Panc1 (cell line): ENCODE results near the gene BDH1. TPM values are rescaled to one million over a fixed set of nuclear protein-coding genes. Genes with fewer than 3 reads are reported as not detected.

Experiments
- ATAC-seq: fragments of 200-7000 bp; cut with Tn5 transposase; 2 replicates; pipeline ENCODE4 v1.9.1; 2020; ENCODE audit warnings: mild to moderate bottlenecking, moderate library complexity
- BruUV-seq: library from RNA; stranded (reverse); fragments of 400-500 nt; replicated peaks from 2 replicates; lab custom pipeline; 2021; lab: Mats Ljungman, UMichigan
- CTCF ChIA-PET: fragments of 300-600 bp; sonication (Branson Sonifier 250); formaldehyde crosslinking; loops from one replicate; lab custom pipeline; 2022; ENCODE audit warnings: antibody characterized with exemption; lab: Charles Lee
- POLR2A ChIA-PET: fragments of 300-600 bp; sonication (Branson Sonifier 250); formaldehyde crosslinking; loops from one replicate; lab custom pipeline; 2022; ENCODE audit warnings: antibody characterized with exemption; lab: Charles Lee
- DNase-seq: peaks from one replicate; pipeline ENCODE4 v3.0.0-alpha.2; 2010; ENCODE audit warnings: low read depth, low spot score
- H3K27ac ChIP-seq: 2 replicates; pipeline ENCODE4 v1.5.1; 2011; ENCODE audit warnings: mild to moderate bottlenecking, low read length, inconsistent platforms
- H3K27me3 ChIP-seq: fragments of 200-500 bp; sonication (Bioruptor generic); 2 replicates; pipeline ENCODE4 v1.6.0; 2014; ENCODE audit warnings: low read length, inconsistent platforms; ENCODE audit not compliant: control insufficient read depth, insufficient read depth
- H3K36me3 ChIP-seq: fragments of 200-500 bp; sonication (Bioruptor generic); 2 replicates; pipeline ENCODE4 v1.5.1; 2014; ENCODE audit warnings: inconsistent platforms, mild to moderate bottlenecking, low read length, moderate library complexity; ENCODE audit not compliant: control insufficient read depth, insufficient read depth
- H3K4me1 ChIP-seq: 2 replicates; pipeline ENCODE4 v1.5.1; 2011; ENCODE audit warnings: inconsistent platforms, mild to moderate bottlenecking, low read length, moderate library complexity; ENCODE audit not compliant: control insufficient read depth, insufficient read depth
- H3K4me3 ChIP-seq, 2 experiments: 2 replicates each; pipeline ENCODE4 v1.5.1; 2011 to 2012; ENCODE audit warnings: low read depth in 2 of 2, low read length in 2 of 2, mild to moderate bottlenecking in 2 of 2, inconsistent platforms in 1 of 2, moderate library complexity in 1 of 2
- H3K9me3 ChIP-seq: fragments of 200-500 bp; sonication (Bioruptor generic); 2 replicates; pipeline ENCODE4 v1.5.1; 2014; ENCODE audit warnings: low read depth, mild to moderate bottlenecking, inconsistent platforms, low read length, moderate library complexity; ENCODE audit not compliant: control insufficient read depth, insufficient read depth
- POLR2AphosphoS5 ChIP-seq: IDR thresholded peaks from 2 replicates; pipeline ENCODE4 v1.6.1; 2012; ENCODE audit warnings: mild to moderate bottlenecking, low read depth, low read length, moderate library complexity
- SIN3A ChIP-seq: IDR thresholded peaks from 2 replicates; pipeline ENCODE4 v1.6.1; 2012; ENCODE audit warnings: low read depth, mild to moderate bottlenecking, low read length, moderate library complexity, borderline replicate concordance; ENCODE audit not compliant: insufficient read depth
- TCF7L2 ChIP-seq: IDR thresholded peaks from 2 replicates; pipeline ENCODE4 v1.6.1; 2011; ENCODE audit warnings: mild to moderate bottlenecking, low read depth, low read length, inconsistent platforms
- in situ Hi-C: cut with HindIII; loops from 2 replicates; pipeline ENCODE4 v1.10.0; 2016; ENCODE audit warnings: low sequenced_read_pairs, low pct_unique_long_range_greater_than_20kb
- intact Hi-C: fragments of 100-400 bp; cut with micrococcal nuclease; formaldehyde crosslinking; loops from one replicate; pipeline ENCODE4 v1.10.0; 2022; ENCODE audit not compliant: unreplicated experiment
- total RNA-seq: library from RNA; stranded (reverse); gene quantifications from one replicate; pipeline ENCODE4 v1.2.1, GENCODE V29; 2021; ENCODE audit not compliant: unreplicated experiment
- TF ChIP-seq, protein P1 (sequence below), 2 experiments: IDR thresholded peaks; 2 replicates each; pipeline ENCODE4 v1.6.1; 2011 to 2012; ENCODE audit warnings: low read depth in 2 of 2, control low read depth in 1 of 2, low read length in 1 of 2, mild to moderate bottlenecking in 1 of 2, moderate library complexity in 1 of 2; ENCODE audit not compliant: insufficient read depth in 1 of 2
- TF ChIP-seq, protein P2 (sequence below): fragments of 450-650 bp; IDR thresholded peaks from 2 replicates; pipeline ENCODE4 v1.5.1; 2017; ENCODE audit warnings: mild to moderate bottlenecking

The BDH1 gene
- total RNA-seq, 1 experiment from 2014 or later: 4.8 TPM

DNA sequence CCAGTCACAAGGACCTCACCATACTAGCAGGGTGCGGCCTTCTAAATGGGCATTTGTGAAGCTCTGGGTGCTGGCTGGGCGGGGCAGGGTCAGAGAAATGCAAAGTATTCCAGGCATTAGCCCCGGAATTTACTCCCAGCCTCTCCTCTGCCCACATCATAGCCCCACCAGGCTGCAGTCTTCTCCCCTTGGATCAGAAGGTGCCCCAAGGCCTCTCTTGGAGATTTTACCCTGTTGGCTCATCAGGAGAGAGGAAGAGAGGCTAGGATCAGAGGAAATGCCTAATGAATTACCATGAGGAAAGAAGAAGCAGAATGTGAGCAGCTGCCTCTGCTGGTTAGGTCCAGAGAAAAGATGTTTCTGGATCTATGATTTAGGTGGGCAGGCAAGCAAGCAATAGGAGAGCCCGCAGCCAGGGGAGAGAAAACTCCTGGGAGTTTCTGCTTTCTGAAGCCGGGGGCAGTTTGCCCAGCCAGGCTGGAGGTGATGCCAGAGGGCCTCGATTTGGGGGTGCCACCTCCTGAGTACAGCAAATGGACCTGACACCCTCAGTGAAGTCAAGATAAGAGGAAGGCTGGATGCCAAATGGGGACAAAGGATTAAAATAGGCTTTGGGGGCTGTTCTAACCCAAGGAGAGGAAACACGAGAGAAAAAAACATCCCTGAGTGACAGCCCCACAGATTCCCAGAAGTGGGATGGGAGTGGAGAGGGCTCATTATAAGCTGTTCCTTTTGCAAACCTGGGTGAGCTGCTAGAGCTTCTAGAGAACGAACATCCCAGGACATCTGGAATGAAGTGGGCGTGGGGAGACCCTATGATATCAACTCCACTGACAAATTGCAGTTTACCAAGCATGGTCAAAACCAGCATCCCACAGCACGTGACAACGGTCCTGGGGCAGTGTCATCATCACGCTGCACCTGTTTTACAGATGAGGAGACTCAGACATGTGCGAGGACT lies 65.4 kb downstream of the BDH1 start:
- TF ChIP-seq SIN3A (no peak), POLR2AphosphoS5 (no peak), TCF7L2 (0 out of 2 replicates have a peak, but pooled peaks have one; percentile 41)
- TF ChIP-seq, protein P1, sequence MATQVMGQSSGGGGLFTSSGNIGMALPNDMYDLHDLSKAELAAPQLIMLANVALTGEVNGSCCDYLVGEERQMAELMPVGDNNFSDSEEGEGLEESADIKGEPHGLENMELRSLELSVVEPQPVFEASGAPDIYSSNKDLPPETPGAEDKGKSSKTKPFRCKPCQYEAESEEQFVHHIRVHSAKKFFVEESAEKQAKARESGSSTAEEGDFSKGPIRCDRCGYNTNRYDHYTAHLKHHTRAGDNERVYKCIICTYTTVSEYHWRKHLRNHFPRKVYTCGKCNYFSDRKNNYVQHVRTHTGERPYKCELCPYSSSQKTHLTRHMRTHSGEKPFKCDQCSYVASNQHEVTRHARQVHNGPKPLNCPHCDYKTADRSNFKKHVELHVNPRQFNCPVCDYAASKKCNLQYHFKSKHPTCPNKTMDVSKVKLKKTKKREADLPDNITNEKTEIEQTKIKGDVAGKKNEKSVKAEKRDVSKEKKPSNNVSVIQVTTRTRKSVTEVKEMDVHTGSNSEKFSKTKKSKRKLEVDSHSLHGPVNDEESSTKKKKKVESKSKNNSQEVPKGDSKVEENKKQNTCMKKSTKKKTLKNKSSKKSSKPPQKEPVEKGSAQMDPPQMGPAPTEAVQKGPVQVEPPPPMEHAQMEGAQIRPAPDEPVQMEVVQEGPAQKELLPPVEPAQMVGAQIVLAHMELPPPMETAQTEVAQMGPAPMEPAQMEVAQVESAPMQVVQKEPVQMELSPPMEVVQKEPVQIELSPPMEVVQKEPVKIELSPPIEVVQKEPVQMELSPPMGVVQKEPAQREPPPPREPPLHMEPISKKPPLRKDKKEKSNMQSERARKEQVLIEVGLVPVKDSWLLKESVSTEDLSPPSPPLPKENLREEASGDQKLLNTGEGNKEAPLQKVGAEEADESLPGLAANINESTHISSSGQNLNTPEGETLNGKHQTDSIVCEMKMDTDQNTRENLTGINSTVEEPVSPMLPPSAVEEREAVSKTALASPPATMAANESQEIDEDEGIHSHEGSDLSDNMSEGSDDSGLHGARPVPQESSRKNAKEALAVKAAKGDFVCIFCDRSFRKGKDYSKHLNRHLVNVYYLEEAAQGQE (IDR thresholded peaks at IDR 0.05; ENCODE audit: insufficient read depth in 1 of 2, low read depth in 2 of 2, low read length in 1 of 2): no peak
- Histone ChIP-seq H3K36me3 (no peaks in the 10 kb centered on the region), H3K4me1 (no peaks in the 10 kb centered on the region), H3K27me3 (no peaks in the 10 kb centered on the region), H3K4me3 (no peak overlapping the region), H3K9me3 (no peaks in the 10 kb centered on the region), H3K27ac (no peak overlapping the region)
- DNase-seq: no peak
- POLR2A ChIA-PET: no interaction called here
- in situ Hi-C loops: no loop called here
- no peak; the same call in 1 of the 2 replicates for ATAC-seq
- no TSS peak for BruUV-seq
- CTCF ChIA-PET: interaction anchor here (0.6 kb wide), 1 partner anchor 487 kb away, joined by 3 read pairs; no protein-coding TSS in a partner anchor
- intact Hi-C loops: no loop called here

DNA sequence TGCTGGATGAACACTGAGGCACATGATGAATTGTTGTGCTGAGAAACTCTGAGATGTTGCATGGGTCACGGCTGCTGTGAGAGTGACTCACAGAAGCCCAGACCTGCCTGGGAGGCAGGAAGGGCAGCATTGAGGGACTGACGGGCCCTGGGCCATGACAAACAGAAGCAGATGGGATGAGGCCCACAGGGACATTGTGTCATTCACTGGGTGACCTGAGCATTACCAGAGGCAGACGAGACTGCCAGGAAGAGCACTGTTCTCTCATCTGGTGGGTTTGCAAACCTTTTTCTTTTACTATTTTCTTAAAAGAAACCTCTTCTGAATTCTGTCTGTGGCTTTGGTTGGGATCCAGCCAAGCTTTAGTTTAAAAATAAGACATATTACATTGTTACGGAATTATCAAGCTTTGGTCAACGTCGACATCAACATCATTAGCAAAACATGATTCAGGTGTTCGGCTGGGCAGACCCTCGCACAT lies 67.8 kb downstream of the BDH1 start:
- BruUV-seq: no TSS peak
- intact Hi-C loops (no loop called here), in situ Hi-C loops (no loop called here)
- ATAC-seq (peak; percentile 72), DNase-seq (peak; percentile 81)
- H3K36me3 ChIP-seq: no peaks in the 10 kb centered on the region
- CTCF ChIA-PET: no interaction called here
- no peaks in the 10 kb centered on the region for H3K27me3 ChIP-seq
- no peaks in the 10 kb centered on the region for H3K4me1 ChIP-seq
- H3K27ac ChIP-seq: no peak overlapping the region
- no peaks in the 10 kb centered on the region for H3K9me3 ChIP-seq
- TF ChIP-seq, protein P1 (IDR thresholded peaks at IDR 0.05; ENCODE audit: insufficient read depth in 1 of 2, low read depth in 2 of 2, low read length in 1 of 2): no peak
- TF ChIP-seq TCF7L2 (no peak), POLR2AphosphoS5 (no peak), SIN3A (no peak)
- TF ChIP-seq, protein P2, sequence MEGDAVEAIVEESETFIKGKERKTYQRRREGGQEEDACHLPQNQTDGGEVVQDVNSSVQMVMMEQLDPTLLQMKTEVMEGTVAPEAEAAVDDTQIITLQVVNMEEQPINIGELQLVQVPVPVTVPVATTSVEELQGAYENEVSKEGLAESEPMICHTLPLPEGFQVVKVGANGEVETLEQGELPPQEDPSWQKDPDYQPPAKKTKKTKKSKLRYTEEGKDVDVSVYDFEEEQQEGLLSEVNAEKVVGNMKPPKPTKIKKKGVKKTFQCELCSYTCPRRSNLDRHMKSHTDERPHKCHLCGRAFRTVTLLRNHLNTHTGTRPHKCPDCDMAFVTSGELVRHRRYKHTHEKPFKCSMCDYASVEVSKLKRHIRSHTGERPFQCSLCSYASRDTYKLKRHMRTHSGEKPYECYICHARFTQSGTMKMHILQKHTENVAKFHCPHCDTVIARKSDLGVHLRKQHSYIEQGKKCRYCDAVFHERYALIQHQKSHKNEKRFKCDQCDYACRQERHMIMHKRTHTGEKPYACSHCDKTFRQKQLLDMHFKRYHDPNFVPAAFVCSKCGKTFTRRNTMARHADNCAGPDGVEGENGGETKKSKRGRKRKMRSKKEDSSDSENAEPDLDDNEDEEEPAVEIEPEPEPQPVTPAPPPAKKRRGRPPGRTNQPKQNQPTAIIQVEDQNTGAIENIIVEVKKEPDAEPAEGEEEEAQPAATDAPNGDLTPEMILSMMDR: no peak
- POLR2A ChIA-PET: no interaction called here
- H3K4me3 ChIP-seq: no peak overlapping the region
